Colonic mucosa (tissue), 4 donors: ENCODE results near the gene TP53RK. TPM values are rescaled to one million over a fixed set of nuclear protein-coding genes. Genes with fewer than 3 reads are reported as not detected.

Experiments used
- DNase-seq: peaks from one replicate; pipeline ENCODE4 v3.0.0-alpha.2; 2020
- H3K27ac ChIP-seq: fragments of 200-600 bp; one replicate; pipeline ENCODE4 v1.8.0; 2021
- H3K27me3 ChIP-seq: fragments of 200-600 bp; one replicate; pipeline ENCODE4 v1.8.0; 2021
- H3K36me3 ChIP-seq: fragments of 200-600 bp; one replicate; pipeline ENCODE4 v1.8.0; 2021
- H3K4me1 ChIP-seq: fragments of 200-600 bp; one replicate; pipeline ENCODE4 v1.8.0; 2021; ENCODE audit warnings: mild to moderate bottlenecking
- H3K4me3 ChIP-seq: fragments of 200-600 bp; one replicate; pipeline ENCODE4 v1.8.0; 2021
- H3K9ac ChIP-seq, 2 donors: one replicate each; pipeline ENCODE4 v1.7.0; 2013; ENCODE audit warnings: control low read depth in 2 of 2, low read depth in 2 of 2, low read length in 2 of 2
- H3K9me3 ChIP-seq: fragments of 200-600 bp; one replicate; pipeline ENCODE4 v1.8.0; 2021
- intact Hi-C: fragments of 100-400 bp; cut with DNase I; formaldehyde crosslinking; loops from one replicate; pipeline ENCODE4 v1.14.1; 2022
- total RNA-seq, 2 donors: library from RNA; stranded (reverse); fragmentation: NEBNext Ultra II Directional in 1 of 2; extraction: Animal tissue kit (Norgen Biotek cat#: 25700) in 1 of 2; gene quantifications; one replicate each; pipeline ENCODE4 v1.2.1, GENCODE V29; 2021
- TF ChIP-seq, protein P1 (sequence below): fragments of 200-600 bp; IDR thresholded peaks from one replicate; pipeline ENCODE4 v1.8.0; 2022; ENCODE audit warnings: antibody characterized with exemption, mild to moderate bottlenecking
- donor health status: healthy.
- donor health status: DM: no; HTN: no; CAD: no.
- donor health status: DM: no; HTN: no; CAD: no.

TP53RK gene
- total RNA-seq, 2 donors from 2014 or later: 9.2 to 11.1 TPM

DNA sequence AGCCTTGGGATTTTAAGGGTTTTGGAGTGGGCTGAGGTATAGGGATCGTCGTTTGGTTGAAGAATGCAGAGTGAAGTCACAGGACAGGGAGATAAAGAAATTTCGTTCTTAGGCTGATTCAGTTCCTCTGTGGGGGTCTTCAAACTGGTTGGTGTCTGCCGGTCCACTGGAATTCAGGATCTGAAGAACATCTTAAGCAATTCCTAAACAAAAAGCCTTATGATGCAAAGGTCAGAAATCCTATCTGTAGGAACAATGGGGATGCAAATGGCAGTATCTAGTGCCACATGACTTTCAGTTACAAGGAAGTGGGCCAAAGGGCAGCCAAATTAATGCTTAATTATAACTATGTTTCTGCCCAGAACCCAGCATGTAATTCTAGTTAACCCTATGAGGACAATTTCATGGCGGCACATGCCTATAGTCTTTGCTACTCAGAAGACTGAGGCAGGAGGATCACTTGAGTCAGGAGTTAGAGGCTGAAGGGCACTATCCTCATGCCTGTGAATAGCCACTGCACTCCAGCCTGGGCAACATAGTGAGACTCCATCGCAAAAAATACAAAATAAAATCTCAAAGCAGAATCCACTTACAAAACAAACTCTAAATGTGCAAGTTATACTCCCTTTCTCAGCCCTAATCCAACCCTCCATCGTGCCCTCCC is 15.6 kb upstream of the TP53RK start:
- TF ChIP-seq, protein P1, sequence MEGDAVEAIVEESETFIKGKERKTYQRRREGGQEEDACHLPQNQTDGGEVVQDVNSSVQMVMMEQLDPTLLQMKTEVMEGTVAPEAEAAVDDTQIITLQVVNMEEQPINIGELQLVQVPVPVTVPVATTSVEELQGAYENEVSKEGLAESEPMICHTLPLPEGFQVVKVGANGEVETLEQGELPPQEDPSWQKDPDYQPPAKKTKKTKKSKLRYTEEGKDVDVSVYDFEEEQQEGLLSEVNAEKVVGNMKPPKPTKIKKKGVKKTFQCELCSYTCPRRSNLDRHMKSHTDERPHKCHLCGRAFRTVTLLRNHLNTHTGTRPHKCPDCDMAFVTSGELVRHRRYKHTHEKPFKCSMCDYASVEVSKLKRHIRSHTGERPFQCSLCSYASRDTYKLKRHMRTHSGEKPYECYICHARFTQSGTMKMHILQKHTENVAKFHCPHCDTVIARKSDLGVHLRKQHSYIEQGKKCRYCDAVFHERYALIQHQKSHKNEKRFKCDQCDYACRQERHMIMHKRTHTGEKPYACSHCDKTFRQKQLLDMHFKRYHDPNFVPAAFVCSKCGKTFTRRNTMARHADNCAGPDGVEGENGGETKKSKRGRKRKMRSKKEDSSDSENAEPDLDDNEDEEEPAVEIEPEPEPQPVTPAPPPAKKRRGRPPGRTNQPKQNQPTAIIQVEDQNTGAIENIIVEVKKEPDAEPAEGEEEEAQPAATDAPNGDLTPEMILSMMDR: no peak
- H3K9ac ChIP-seq: no peak overlapping the region

DNA sequence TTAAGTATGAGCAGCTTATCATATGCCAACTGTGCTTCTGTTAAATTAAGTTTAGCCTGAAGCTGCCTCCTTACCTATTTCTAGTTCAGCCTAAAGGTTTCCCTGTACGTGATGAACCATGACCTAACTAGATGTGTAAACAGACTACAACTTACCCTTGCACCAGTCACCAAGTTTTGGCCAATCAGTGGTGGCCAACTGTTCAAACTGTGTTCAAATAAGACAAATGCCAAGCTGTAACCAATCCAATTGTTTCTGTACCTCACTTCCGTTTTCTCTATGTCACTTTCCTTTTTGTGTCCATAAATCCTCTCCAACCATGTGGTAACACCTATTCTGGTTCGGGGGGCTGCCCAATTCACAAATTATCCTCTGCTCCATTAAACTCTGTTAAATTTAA is 14.2 kb upstream of the TP53RK start:
- Histone ChIP-seq H3K4me3 (no peak overlapping the region), H3K36me3 (no peaks in the 10 kb centered on the region), H3K9me3 (no peaks in the 10 kb centered on the region), H3K9ac (no peak overlapping the region), H3K4me1 (no peaks in the 10 kb centered on the region), H3K27ac (no peak overlapping the region), H3K27me3 (no peaks in the 10 kb centered on the region)
- TF ChIP-seq, protein P1: no peak
- no peak for DNase-seq
- intact Hi-C loops: no loop called here

More for the DNA sequence above, 15.6 kb upstream of the TP53RK start:
- Histone ChIP-seq H3K9me3 (no peaks in the 10 kb centered on the region), H3K27ac (no peak overlapping the region), H3K36me3 (no peaks in the 10 kb centered on the region), H3K27me3 (no peaks in the 10 kb centered on the region), H3K4me3 (no peak overlapping the region), H3K4me1 (no peaks in the 10 kb centered on the region)
- DNase-seq: no peak
- intact Hi-C loops: no loop called here

DNA sequence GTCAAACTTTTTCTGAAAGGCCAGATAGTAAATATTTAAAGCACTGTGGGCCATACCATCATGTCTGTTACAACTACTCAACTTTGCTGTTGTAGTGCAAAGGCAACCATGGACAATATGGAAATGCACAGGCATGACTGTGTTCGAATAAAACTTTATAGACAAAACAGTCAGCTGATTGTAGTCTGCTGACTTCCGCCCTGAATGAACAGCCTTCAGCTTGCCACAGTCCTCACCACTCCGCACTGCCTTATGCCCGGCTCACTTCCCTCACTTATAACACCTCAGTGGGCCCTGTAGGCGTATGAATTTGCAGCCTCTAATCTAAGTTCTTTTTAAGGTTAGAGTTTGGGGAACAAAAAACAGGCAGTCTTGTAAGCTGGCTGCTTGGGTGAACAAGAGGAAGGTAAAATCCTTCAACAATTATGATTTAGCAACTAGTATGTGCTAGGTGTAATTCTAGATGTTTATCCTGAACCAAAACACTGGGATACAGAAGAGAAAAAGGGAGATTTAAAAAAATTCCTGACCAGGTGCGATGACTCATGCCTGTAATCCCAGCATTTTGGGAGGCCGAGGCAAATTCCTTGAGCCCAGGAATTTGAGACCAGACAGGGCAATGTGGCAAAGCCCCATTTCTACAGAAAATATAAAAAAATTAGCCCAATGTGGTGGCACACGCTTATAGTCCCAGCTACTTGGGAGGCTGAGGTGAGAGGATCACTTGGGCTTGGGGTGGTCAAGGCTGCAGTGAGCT is 13.4 kb upstream of the TP53RK start:
- H3K9me3 ChIP-seq: no peaks in the 10 kb centered on the region
- TF ChIP-seq, protein P1: no peak
- H3K27me3 ChIP-seq: no peaks in the 10 kb centered on the region
- H3K4me3 ChIP-seq: no peak overlapping the region
- H3K27ac ChIP-seq: no peak overlapping the region
- no peak for DNase-seq
- intact Hi-C loops: no loop called here
- H3K36me3 ChIP-seq: no peaks in the 10 kb centered on the region
- H3K4me1 ChIP-seq: no peaks in the 10 kb centered on the region
- H3K9ac ChIP-seq: no peak overlapping the region

DNA sequence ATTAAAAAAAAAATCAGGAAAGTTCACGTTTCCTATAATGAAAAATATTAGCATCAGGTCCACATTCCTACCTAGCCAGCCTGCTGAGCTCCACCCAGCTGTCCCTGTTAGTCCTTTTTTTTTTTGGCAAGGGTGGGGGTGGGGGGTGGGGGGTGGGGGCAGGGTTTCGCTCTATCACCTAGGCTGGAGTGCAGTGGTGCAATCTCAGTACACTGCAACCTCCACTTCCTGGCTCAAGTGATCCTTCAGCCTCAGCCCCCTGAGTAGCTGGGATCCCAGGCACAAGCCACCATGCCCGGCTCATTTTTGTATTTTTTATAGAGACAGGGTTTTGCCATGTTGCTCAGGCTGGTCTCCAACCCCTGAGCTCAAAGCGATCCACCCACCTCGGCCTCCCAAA is 12.7 kb upstream of the TP53RK start:
- TF ChIP-seq, protein P1: no peak
- no peak overlapping the region for H3K9ac ChIP-seq
- intact Hi-C loops: no loop called here
- H3K4me3 ChIP-seq: no peak overlapping the region
- H3K4me1 ChIP-seq: no peaks in the 10 kb centered on the region
- H3K27me3 ChIP-seq: no peaks in the 10 kb centered on the region
- DNase-seq: no peak
- H3K9me3 ChIP-seq: no peaks in the 10 kb centered on the region
- H3K36me3 ChIP-seq: no peaks in the 10 kb centered on the region
- H3K27ac ChIP-seq: no peak overlapping the region

DNA sequence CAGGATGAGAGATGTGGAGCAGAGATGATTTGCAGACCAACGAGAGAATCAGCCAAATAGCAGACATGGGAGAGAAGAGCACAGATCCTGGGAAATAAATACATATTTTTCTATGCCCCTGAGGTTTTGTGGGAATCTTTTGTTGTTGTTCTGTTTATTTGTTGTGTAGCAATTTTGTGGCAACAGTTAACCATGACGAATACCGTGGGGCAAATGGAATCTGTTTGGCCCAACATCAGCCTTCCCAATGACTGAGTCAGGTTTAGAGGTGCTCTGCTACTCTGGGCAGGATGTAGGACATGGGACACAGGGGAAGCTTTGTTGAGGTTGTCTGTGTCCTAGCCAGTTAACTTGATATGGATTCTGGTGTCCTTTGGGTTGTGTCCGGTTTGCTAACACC is 12.3 kb upstream of the TP53RK start:
- H3K9me3 ChIP-seq: no peaks in the 10 kb centered on the region
- no peak for DNase-seq
- no peaks in the 10 kb centered on the region for H3K27me3 ChIP-seq
- TF ChIP-seq, protein P1: no peak
- no peak overlapping the region for H3K4me3 ChIP-seq
- no peaks in the 10 kb centered on the region for H3K36me3 ChIP-seq
- H3K27ac ChIP-seq: no peak overlapping the region
- no peaks in the 10 kb centered on the region for H3K4me1 ChIP-seq
- no peak overlapping the region for H3K9ac ChIP-seq
- intact Hi-C loops: no loop called here
